K562 (cell line): ENCODE results near the gene NECTIN1. TPM values are rescaled to one million over a fixed set of nuclear protein-coding genes. Genes with fewer than 3 reads are reported as not detected.
A peak's percentile ranks its signal among the peaks of the same experiment; 100 is the strongest.

ENCODE experiments used
- ERF ChIP-seq: fragments of 450-650 bp; formaldehyde crosslinking; IDR thresholded peaks from 2 replicates; pipeline ENCODE4 v1.4.0; 2020; ENCODE audit warnings: mild to moderate bottlenecking, mixed read lengths
- EWSR1 ChIP-seq: fragments of 450-650 bp; IDR thresholded peaks from 2 replicates; pipeline ENCODE4 v1.6.1; 2018; ENCODE audit warnings: borderline replicate concordance, mild to moderate bottlenecking, low read depth, moderate library complexity; ENCODE audit not compliant: partially characterized antibody
- EZH2 ChIP-seq: IDR thresholded peaks from 2 replicates; pipeline ENCODE4 v1.6.1; 2012; ENCODE audit warnings: low read depth, mild to moderate bottlenecking, inconsistent platforms, low read length, borderline replicate concordance
- HDAC6 ChIP-seq: IDR thresholded peaks from 2 replicates; pipeline ENCODE4 v1.6.1; 2012; ENCODE audit warnings: low read depth, mild to moderate bottlenecking, control low read depth, inconsistent platforms, low read length, moderate library complexity
- ILK ChIP-seq: fragments of 450-650 bp; IDR thresholded peaks from 2 replicates; pipeline ENCODE4 v1.6.1; 2016; ENCODE audit warnings: missing genetic modification characterization, low read depth, mild to moderate bottlenecking, missing compliant biosample characterization, moderate library complexity, borderline replicate concordance
- MAX ChIP-seq: sonication (generic); formaldehyde crosslinking; IDR thresholded peaks from 2 replicates; pipeline ENCODE4 v1.9.0; 2022; ENCODE audit warnings: mild to moderate bottlenecking, missing genetic modification reagents
- MCM5 ChIP-seq: fragments of 450-650 bp; IDR thresholded peaks from 2 replicates; pipeline ENCODE4 v1.6.1; 2016; ENCODE audit warnings: low read depth
- NBN ChIP-seq: fragments of 450-650 bp; IDR thresholded peaks from 2 replicates; pipeline ENCODE4 v1.6.1; 2016; ENCODE audit warnings: low read depth, mild to moderate bottlenecking
- NONO ChIP-seq, 2 experiments: fragments of 200-400 bp in 1 of 2; fragments of 450-650 bp in 1 of 2; formaldehyde crosslinking in 1 of 2; IDR thresholded peaks; 2 replicates each; pipeline ENCODE4 v1.6.1; 2017; ENCODE audit warnings: low read depth in 2 of 2, mild to moderate bottlenecking in 2 of 2, moderate library complexity in 2 of 2, low read length in 1 of 2
- NR2C2 ChIP-seq, 2 experiments: fragments of 200-800 bp in 1 of 2; sonication (Bioruptor generic) in 1 of 2; sonication (generic) in 1 of 2; formaldehyde crosslinking in 1 of 2; IDR thresholded peaks; 2 replicates each; pipeline versions ENCODE4 v1.6.1 to v1.8.0; 2016 to 2022; ENCODE audit warnings: mild to moderate bottlenecking in 1 of 2, missing compliant biosample characterization in 1 of 2, missing genetic modification characterization in 1 of 2, missing genetic modification reagents in 1 of 2
- NR4A1 ChIP-seq, 2 experiments: fragments of 250-450 bp in 1 of 2; fragments of 450-650 bp in 1 of 2; sonication (Bioruptor Pico) in 1 of 2; IDR thresholded peaks; 2 replicates each; pipeline versions ENCODE4 v1.4.0 to v1.6.1; 2016 to 2020; ENCODE audit warnings: mild to moderate bottlenecking in 2 of 2, missing compliant biosample characterization in 1 of 2, missing genetic modification characterization in 1 of 2, moderate library complexity in 1 of 2
- PRMT5 ChIP-seq: sonication (generic); formaldehyde crosslinking; IDR thresholded peaks from 2 replicates; pipeline ENCODE4 v1.5.0; 2020; ENCODE audit warnings: missing genetic modification reagents
- RFX5 ChIP-seq: IDR thresholded peaks from 2 replicates; pipeline ENCODE4 v1.6.1; 2011; ENCODE audit warnings: low read depth, mild to moderate bottlenecking, improper control_type of control experiment, low read length
- SNIP1 ChIP-seq: fragments of 450-650 bp; IDR thresholded peaks from 2 replicates; pipeline ENCODE4 v1.7.1; 2017; ENCODE audit warnings: low read depth, mild to moderate bottlenecking
- SRSF9 ChIP-seq: fragments of 200-400 bp; formaldehyde crosslinking; IDR thresholded peaks from 2 replicates; pipeline ENCODE4 v1.6.1; 2017; ENCODE audit warnings: low read depth, low read length, borderline replicate concordance
- ZNF12 ChIP-seq: sonication (generic); formaldehyde crosslinking; IDR thresholded peaks from 2 replicates; pipeline ENCODE4 v1.4.0; 2020; ENCODE audit warnings: mild to moderate bottlenecking, missing genetic modification reagents
- ZNF133 ChIP-seq: fragments of 250-450 bp; sonication (Bioruptor Pico); IDR thresholded peaks from 2 replicates; pipeline ENCODE4 v1.4.0; 2020; ENCODE audit warnings: mild to moderate bottlenecking
- ZNF165 ChIP-seq: fragments of 250-450 bp; sonication (Bioruptor Pico); IDR thresholded peaks from 2 replicates; pipeline ENCODE4 v1.4.0; 2020; ENCODE audit warnings: borderline replicate concordance
- ZNF324 ChIP-seq: fragments of 250-450 bp; sonication (Bioruptor Pico); IDR thresholded peaks from 2 replicates; pipeline ENCODE4 v1.4.0; 2020; ENCODE audit warnings: mild to moderate bottlenecking
- ZNF639 ChIP-seq, 2 experiments: fragments of 200-800 bp in 1 of 2; sonication (Bioruptor generic) in 1 of 2; sonication (generic) in 1 of 2; formaldehyde crosslinking in 1 of 2; IDR thresholded peaks in 1 of 2; conservative IDR thresholded peaks in 1 of 2; 2 replicates each; pipeline versions ENCODE4 v1.5.0 to v1.6.1; 2016 to 2020; ENCODE audit warnings: missing compliant biosample characterization in 1 of 2, missing genetic modification characterization in 1 of 2, missing genetic modification reagents in 1 of 2
- polyA plus RNA-seq, 8 experiments: library from polyadenylated mRNA; depleted of rRNA in 4 of 8; stranded (reverse) in 5 of 8; unstranded in 3 of 8; fragments of >200 nt; fragmentation: Nextera tagmentation in 2 of 8; fragmentation: Illumina TruSeq in 1 of 8; extraction: Ambion mirVana in 2 of 8; extraction: Trizol in 1 of 8; gene quantifications; 2 replicates each; pipeline versions ENCODE4 v1.2.1 to v1.2.3, GENCODE V29; 2011 to 2014; ENCODE audit warnings: inconsistent platforms in 1 of 8, missing spikeins in 1 of 8
- total RNA-seq, 7 experiments: library from RNA; depleted of rRNA in 6 of 7; stranded (reverse); fragments of >200 nt in 6 of 7; fragmentation: Illumina TruSeq in 2 of 7; extraction: Trizol in 2 of 7; gene quantifications; 2 replicates each; pipeline versions ENCODE4 v1.2.1 to v1.2.3, GENCODE V29; 2011 to 2021; ENCODE audit warnings: low replicate concordance in 1 of 7
- TF ChIP-seq, protein P1 (sequence below): fragments of 450-650 bp; IDR thresholded peaks from 2 replicates; pipeline ENCODE4 v1.6.1; 2016; ENCODE audit warnings: antibody characterized with exemption
- TF ChIP-seq, protein P2 (sequence below): fragments of 250-450 bp; sonication (Bioruptor Pico); IDR thresholded peaks from 2 replicates; pipeline ENCODE4 v1.4.0; 2020; ENCODE audit warnings: mild to moderate bottlenecking, moderate library complexity

Gene NECTIN1
- total and polyA plus RNA-seq, 9 of the 15 experiments (the other 6 are each of a cell fraction or from before 2014, with no cell fraction given): 0.09 to 0.53 (median 0.23) TPM; not detected in 2

DNA sequence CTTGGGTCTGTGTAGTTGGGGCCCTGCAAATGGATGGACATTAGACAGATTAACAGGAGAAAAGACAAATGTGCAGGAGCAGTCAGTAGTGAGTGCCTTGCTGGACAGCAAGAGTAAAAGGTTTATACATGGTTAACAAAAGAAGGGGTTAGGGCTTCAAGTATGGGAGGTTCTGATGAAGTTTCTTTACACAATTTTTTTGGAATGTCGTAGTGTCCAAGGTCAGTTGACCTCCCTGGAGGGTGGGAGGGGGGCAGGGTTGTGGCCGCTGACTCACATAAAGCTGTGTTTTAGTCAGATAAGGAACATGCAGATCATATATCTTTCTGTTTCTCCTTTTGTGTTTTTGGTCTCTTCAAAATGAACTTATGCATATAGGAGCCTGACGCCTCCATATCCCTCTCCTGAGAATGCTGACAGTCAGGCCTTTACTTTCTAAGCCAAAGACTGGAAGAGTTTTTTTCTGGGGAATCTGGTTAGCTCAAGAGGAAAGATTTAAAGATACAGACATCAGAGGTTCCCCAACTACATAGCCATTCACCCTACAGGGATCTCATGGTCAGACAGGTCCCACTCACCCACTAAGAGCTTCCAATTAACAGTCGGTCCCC, 134.3 kb downstream of the NECTIN1 start (continued):
- no peak for TF ChIP-seq ZNF165 (CRISPR knock-in tag)
- TF ChIP-seq SNIP1: no peak
- no peak for TF ChIP-seq NR2C2 (CRISPR knock-in tag; IDR thresholded peaks at IDR 0.05)
- TF ChIP-seq NR2C2 (tag; IDR thresholded peaks at IDR 0.05): peak; percentile 87
- TF ChIP-seq, protein P1, sequence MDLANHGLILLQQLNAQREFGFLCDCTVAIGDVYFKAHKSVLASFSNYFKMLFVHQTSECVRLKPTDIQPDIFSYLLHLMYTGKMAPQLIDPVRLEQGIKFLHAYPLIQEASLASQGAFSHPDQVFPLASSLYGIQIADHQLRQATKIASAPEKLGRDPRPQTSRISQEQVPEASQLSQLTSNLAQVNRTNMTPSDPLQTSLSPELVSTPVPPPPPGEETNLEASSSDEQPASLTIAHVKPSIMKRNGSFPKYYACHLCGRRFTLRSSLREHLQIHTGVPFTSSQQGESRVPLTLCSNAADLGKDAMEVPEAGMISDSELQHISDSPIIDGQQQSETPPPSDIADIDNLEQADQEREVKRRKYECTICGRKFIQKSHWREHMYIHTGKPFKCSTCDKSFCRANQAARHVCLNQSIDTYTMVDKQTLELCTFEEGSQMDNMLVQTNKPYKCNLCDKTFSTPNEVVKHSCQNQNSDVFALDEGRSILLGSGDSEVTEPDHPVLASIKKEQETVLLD: no peak
- peak in 1 of 2 experiments; percentile 77; a peak in 1 of 4 replicates for TF ChIP-seq ZNF639 (CRISPR knock-in tag; conservative IDR thresholded peaks at IDR 0.05 in 1 of 2, IDR thresholded peaks at IDR 0.05 in 1 of 2)
- TF ChIP-seq EWSR1: no peak
- no peak for TF ChIP-seq NONO (IDR thresholded peaks at IDR 0.05; ENCODE audit: low read depth in 2 of 2, low read length in 1 of 2)
- no peak for TF ChIP-seq RFX5
- TF ChIP-seq, protein P2, sequence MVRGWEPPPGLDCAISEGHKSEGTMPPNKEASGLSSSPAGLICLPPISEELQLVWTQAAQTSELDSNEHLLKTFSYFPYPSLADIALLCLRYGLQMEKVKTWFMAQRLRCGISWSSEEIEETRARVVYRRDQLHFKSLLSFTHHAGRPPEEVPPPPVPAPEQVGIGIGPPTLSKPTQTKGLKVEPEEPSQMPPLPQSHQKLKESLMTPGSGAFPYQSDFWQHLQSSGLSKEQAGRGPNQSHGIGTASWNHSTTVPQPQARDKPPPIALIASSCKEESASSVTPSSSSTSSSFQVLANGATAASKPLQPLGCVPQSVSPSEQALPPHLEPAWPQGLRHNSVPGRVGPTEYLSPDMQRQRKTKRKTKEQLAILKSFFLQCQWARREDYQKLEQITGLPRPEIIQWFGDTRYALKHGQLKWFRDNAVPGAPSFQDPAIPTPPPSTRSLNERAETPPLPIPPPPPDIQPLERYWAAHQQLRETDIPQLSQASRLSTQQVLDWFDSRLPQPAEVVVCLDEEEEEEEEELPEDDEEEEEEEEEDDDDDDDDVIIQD (CRISPR knock-in tag): no peak
- no peak for TF ChIP-seq ERF (CRISPR knock-in tag)
- no peak for TF ChIP-seq HDAC6
- TF ChIP-seq EZH2: no peak
- no peak for TF ChIP-seq ZNF133 (CRISPR knock-in tag)
- TF ChIP-seq ZNF12 (CRISPR knock-in tag): no peak
- TF ChIP-seq MAX (CRISPR knock-in tag): no peak
- no peak for TF ChIP-seq MCM5
- no peak for TF ChIP-seq PRMT5 (CRISPR knock-in tag)
- TF ChIP-seq NBN: peak; percentile 76; the same call in 1 of the 2 replicates
- no peak for TF ChIP-seq ZNF324 (CRISPR knock-in tag)
- no peak for TF ChIP-seq SRSF9
- TF ChIP-seq ILK (tag): no peak
- no peak for TF ChIP-seq NR4A1 (CRISPR knock-in tag; IDR thresholded peaks at IDR 0.05)
- TF ChIP-seq NR4A1 (tag; IDR thresholded peaks at IDR 0.05): peak; percentile 57; the same call in 1 of the 2 replicates
